Bronchial epithelial cell (primary cell): ENCODE measurements around the gene CDH26. TPM values are rescaled to one million over a fixed set of nuclear protein-coding genes. Genes with fewer than 3 reads are reported as not detected.
A peak's percentile ranks its signal among the peaks of the same experiment; 100 is the strongest.

Experiments
- DNase-seq: peaks from one replicate; pipeline ENCODE4 v3.0.0-alpha.2; 2010; ENCODE audit warnings: low read depth
- FAIRE-seq: peaks from 2 replicates; lab custom pipeline; 2011; peaks lifted over from hg19 to GRCh38; lab: Jason Lieb, UNC
- H3K27me3 ChIP-seq: 2 replicates; pipeline ENCODE4 v1.5.1; 2011; ENCODE audit warnings: low read length; ENCODE audit not compliant: control insufficient read depth, insufficient read depth
- H3K36me3 ChIP-seq: 2 replicates; pipeline ENCODE4 v1.5.1; 2011; ENCODE audit warnings: low read length; ENCODE audit not compliant: control insufficient read depth, insufficient read depth
- H3K4me3 ChIP-seq: 2 replicates; pipeline ENCODE4 v1.5.1; 2011; ENCODE audit warnings: mild to moderate bottlenecking, low read depth, low read length, control low read depth
- CTCF ChIP-seq: IDR thresholded peaks from 2 replicates; pipeline ENCODE4 v1.5.1; 2011; ENCODE audit warnings: mild to moderate bottlenecking, moderate library complexity, low read length, control low read depth, inconsistent platforms; ENCODE audit not compliant: insufficient read depth, severe bottlenecking
- total RNA-seq: library from RNA; depleted of rRNA; stranded (reverse); fragments of >200 nt; gene quantifications from 2 replicates; pipeline ENCODE4 v1.2.1, GENCODE V29; 2014

Gene CDH26
- total RNA-seq, 1 donor from 2014 or later = 2.4 TPM

GRCh38 chr20:59938696-59939051 is 19.5 kb upstream of the CDH26 start:
- Histone ChIP-seq H3K27me3 (no peaks in the 10 kb centered on the region), H3K36me3 (no peaks in the 10 kb centered on the region), H3K4me3 (peak overlapping the region; percentile 81)
- TF ChIP-seq CTCF = no peak
- FAIRE-seq (no peak), DNase-seq (no peak)

- DNase-seq = no peak
- H3K4me3 ChIP-seq = peak overlapping the region; percentile 81
- H3K27me3 ChIP-seq = no peaks in the 10 kb centered on the region
- no peak for FAIRE-seq
- no peaks in the 10 kb centered on the region for H3K36me3 ChIP-seq
- no peak for TF ChIP-seq CTCF
These were observed 19.0 kb upstream of the CDH26 start for GRCh38 chr20:59939052-59939878.

GRCh38 chr20:59939879-59940128 is 18.4 kb upstream of the CDH26 start:
- DNase-seq = no peak
- no peak for FAIRE-seq

GRCh38 chr20:59940129-59940955 is 17.9 kb upstream of the CDH26 start, which contains the start of the genes FAM217B and PPP1R3D:
FAM217B (plus strand) TSS chr20:59940389; CDS start chr20:59943944, 3,555 bp downstream.
PPP1R3D (minus strand) TSS chr20:59940305; CDS start chr20:59939931, 374 bp downstream.
- peak; percentile 12 for TF ChIP-seq CTCF
- peak within 1 kb of the TSS; percentile 81 for H3K4me3 ChIP-seq
- FAIRE-seq = no peak
- peak; percentile 88 for DNase-seq
- no peaks in the 10 kb centered on the region for H3K36me3 ChIP-seq
- H3K27me3 ChIP-seq = no peaks in the 10 kb centered on the region

More at GRCh38 chr20:59939879-59940128, 18.4 kb upstream of the CDH26 start:
- Histone ChIP-seq H3K27me3 (no peaks in the 10 kb centered on the region), H3K4me3 (peak overlapping the region; percentile 81), H3K36me3 (no peaks in the 10 kb centered on the region)
- TF ChIP-seq CTCF = no peak

GRCh38 chr20:59940956-59941294 is 17.3 kb upstream of the CDH26 start:
- FAIRE-seq (no peak), DNase-seq (no peak)
- no peaks in the 10 kb centered on the region for H3K27me3 ChIP-seq
- H3K36me3 ChIP-seq = no peaks in the 10 kb centered on the region
- peak overlapping the region; percentile 81 for H3K4me3 ChIP-seq
- no peak for TF ChIP-seq CTCF
